Uterus (tissue), 2 donors: ENCODE measurements around the gene AGPAT1.

ENCODE experiments used
- POLR2A ChIP-seq, 2 donors: fragments of 450-650 bp; IDR thresholded peaks; one replicate each; pipeline ENCODE4 v1.6.1; 2016; ENCODE audit warnings: antibody characterized with exemption in 2 of 2, mild to moderate bottlenecking in 1 of 2, moderate library complexity in 1 of 2
- TF ChIP-seq, protein P1 (sequence below), 4 experiments: fragments of 200-600 bp in 2 of 4; fragments of 450-650 bp in 2 of 4; sonication (generic) in 2 of 4; IDR thresholded peaks; one replicate each; pipeline ENCODE4 v1.5.1; 2016 to 2019; ENCODE audit warnings: antibody characterized with exemption in 4 of 4, mild to moderate bottlenecking in 2 of 4, moderate library complexity in 1 of 4

DNA sequence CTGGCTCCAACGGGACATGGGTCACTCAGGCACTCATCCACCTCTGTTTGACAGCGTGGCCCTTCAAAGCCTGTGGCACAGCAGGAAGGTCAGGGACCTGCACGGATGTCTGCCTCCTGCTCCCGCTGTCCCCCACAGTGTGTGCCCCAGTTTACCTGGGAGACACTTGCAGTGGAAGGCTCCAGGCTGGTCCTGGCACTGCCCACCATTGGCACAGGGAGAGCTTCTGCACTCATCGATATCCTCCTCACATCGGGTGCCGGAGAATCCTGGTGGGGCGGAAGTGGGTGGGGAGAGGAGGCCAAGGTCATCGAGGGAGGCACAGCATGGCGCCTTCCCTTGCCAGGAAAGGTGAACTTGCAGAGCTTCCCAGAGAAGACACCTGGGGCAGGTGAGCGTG is 41.1 kb upstream of the AGPAT1 start:
- TF ChIP-seq, protein P1, sequence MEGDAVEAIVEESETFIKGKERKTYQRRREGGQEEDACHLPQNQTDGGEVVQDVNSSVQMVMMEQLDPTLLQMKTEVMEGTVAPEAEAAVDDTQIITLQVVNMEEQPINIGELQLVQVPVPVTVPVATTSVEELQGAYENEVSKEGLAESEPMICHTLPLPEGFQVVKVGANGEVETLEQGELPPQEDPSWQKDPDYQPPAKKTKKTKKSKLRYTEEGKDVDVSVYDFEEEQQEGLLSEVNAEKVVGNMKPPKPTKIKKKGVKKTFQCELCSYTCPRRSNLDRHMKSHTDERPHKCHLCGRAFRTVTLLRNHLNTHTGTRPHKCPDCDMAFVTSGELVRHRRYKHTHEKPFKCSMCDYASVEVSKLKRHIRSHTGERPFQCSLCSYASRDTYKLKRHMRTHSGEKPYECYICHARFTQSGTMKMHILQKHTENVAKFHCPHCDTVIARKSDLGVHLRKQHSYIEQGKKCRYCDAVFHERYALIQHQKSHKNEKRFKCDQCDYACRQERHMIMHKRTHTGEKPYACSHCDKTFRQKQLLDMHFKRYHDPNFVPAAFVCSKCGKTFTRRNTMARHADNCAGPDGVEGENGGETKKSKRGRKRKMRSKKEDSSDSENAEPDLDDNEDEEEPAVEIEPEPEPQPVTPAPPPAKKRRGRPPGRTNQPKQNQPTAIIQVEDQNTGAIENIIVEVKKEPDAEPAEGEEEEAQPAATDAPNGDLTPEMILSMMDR (IDR thresholded peaks at IDR 0.05): no peak
- no peak for TF ChIP-seq POLR2A (IDR thresholded peaks at IDR 0.05)
